Left ventricle myocardium inferior (tissue), 1 donor: ENCODE measurements around the gene ESPL1. TPM values are rescaled to one million over a fixed set of nuclear protein-coding genes. Genes with fewer than 3 reads are reported as not detected.

Experiments used
- DNase-seq: peaks from one replicate; pipeline ENCODE4 v3.0.0-alpha.2; 2020
- H3K27ac ChIP-seq: fragments of 200-600 bp; replicated peaks from 2 replicates; pipeline ENCODE4 v1.8.0; 2021
- H3K27me3 ChIP-seq: fragments of 200-600 bp; 2 replicates; pipeline ENCODE4 v1.8.0; 2021; ENCODE audit warnings: low read depth
- H3K36me3 ChIP-seq: fragments of 200-600 bp; 2 replicates; pipeline ENCODE4 v1.8.0; 2021
- H3K4me1 ChIP-seq: fragments of 200-600 bp; 2 replicates; pipeline ENCODE4 v1.8.0; 2021
- H3K4me3 ChIP-seq: fragments of 200-600 bp; 2 replicates; pipeline ENCODE4 v1.8.0; 2021; ENCODE audit warnings: mild to moderate bottlenecking, moderate library complexity
- H3K9me3 ChIP-seq: fragments of 200-600 bp; replicated peaks from 2 replicates; pipeline ENCODE4 v1.8.0; 2021
- intact Hi-C: fragments of 100-400 bp; cut with micrococcal nuclease; formaldehyde crosslinking; loops from one replicate; pipeline ENCODE4 v1.11.0; 2022
- total RNA-seq: library from RNA; stranded (reverse); fragmentation: NEBNext Ultra II Directional; extraction: Animal tissue kit (Norgen Biotek cat#: 25700); gene quantifications from one replicate; pipeline ENCODE4 v1.2.1, GENCODE V29; 2021
- TF ChIP-seq, protein P1 (sequence below): fragments of 200-600 bp; IDR thresholded peaks from 2 replicates; pipeline ENCODE4 v1.8.0; 2021; ENCODE audit warnings: antibody characterized with exemption, mild to moderate bottlenecking, borderline replicate concordance
- donor health status: DM: no; HTN: yes; CAD: no; lungs with severe emphysema.

Gene ESPL1
- total RNA-seq, 1 donor from 2014 or later, result 0.36 TPM

DNA sequence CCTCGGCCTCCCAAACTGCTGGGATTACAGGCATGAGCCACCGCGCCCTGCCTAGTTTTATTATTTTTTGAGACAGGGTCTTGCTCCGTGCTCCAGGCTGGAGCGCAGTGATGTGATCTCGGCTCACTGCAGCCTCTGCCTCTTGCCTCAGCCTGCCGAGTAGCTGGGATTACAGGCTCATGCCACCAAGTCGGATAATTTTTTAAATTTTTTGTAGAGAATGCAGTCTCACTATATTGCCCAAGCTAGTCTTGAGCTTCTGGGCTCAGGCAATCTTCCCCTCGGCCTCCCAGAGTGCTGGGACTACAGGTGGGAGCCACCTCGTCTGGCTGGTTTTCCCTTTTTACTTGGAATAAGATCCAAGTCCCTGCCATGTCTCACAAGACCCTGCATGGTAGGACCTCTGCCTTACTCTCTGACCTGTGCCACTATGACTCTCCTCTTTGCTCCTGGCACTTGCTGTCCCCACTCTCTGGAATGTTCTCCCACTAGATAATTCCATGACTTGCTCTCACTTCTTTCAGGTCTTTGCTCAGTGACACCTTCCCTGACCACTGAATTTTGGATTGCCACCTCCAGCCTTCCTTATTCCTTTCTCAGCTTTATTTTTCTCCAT is 28.3 kb upstream of the ESPL1 start:
- Histone ChIP-seq H3K27me3 (peaks cover 9% of the 10 kb centered on the region), H3K27ac (no peak overlapping the region), H3K36me3 (no peaks in the 10 kb centered on the region), H3K4me3 (no peak overlapping the region), H3K4me1 (peaks cover 2% of the 10 kb centered on the region), H3K9me3 (no peaks in the 10 kb centered on the region)
- intact Hi-C loops, result no loop called here
- no peak for DNase-seq
- TF ChIP-seq, protein P1, sequence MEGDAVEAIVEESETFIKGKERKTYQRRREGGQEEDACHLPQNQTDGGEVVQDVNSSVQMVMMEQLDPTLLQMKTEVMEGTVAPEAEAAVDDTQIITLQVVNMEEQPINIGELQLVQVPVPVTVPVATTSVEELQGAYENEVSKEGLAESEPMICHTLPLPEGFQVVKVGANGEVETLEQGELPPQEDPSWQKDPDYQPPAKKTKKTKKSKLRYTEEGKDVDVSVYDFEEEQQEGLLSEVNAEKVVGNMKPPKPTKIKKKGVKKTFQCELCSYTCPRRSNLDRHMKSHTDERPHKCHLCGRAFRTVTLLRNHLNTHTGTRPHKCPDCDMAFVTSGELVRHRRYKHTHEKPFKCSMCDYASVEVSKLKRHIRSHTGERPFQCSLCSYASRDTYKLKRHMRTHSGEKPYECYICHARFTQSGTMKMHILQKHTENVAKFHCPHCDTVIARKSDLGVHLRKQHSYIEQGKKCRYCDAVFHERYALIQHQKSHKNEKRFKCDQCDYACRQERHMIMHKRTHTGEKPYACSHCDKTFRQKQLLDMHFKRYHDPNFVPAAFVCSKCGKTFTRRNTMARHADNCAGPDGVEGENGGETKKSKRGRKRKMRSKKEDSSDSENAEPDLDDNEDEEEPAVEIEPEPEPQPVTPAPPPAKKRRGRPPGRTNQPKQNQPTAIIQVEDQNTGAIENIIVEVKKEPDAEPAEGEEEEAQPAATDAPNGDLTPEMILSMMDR, result no peak

DNA sequence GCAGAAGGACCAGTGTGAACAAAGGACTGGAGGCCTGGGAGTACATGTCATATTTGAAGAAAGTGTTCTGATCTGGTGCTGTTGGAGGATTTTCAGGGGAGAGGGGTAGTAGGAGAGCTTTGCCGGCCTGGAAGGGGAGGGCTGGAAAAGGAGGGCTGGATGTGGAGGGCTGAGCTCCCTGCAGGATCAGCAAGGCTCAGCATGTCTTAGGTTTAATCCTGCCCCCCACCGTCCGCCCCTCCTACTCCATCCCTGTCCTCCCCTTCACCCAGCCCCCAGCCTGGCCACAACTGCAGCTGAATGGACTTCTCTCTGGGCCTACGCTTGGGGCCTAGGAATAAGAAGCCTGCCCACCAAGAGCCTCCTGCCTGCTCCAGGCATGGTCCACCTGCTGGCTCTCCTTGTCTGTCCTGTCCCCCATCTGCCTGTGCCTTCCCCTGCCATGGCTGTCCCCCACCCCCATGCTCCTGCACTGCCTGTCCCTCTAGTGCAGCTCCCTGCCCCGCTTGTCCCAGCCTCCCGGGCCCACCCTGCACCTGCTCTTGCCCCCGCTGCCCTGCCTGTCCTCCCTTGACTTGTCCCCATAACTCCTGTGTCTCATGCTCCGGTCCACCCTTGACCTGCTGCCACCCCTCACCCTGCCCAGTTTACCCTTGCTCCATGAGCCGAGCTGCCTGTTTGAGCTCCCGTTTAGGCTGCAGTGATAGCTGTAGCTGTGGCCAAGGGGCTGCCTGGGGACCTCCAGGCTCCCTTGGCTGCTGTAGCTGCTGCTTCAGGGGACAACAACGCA is 26.3 kb upstream of the ESPL1 start:
- no peak overlapping the region for H3K4me3 ChIP-seq
- H3K4me1 ChIP-seq, result no peaks in the 10 kb centered on the region
- TF ChIP-seq, protein P1, result no peak
- H3K27me3 ChIP-seq, result peaks cover 9% of the 10 kb centered on the region
- no peaks in the 10 kb centered on the region for H3K9me3 ChIP-seq
- DNase-seq, result no peak
- intact Hi-C loops, result no loop called here
- no peak overlapping the region for H3K27ac ChIP-seq
- no peaks in the 10 kb centered on the region for H3K36me3 ChIP-seq

DNA sequence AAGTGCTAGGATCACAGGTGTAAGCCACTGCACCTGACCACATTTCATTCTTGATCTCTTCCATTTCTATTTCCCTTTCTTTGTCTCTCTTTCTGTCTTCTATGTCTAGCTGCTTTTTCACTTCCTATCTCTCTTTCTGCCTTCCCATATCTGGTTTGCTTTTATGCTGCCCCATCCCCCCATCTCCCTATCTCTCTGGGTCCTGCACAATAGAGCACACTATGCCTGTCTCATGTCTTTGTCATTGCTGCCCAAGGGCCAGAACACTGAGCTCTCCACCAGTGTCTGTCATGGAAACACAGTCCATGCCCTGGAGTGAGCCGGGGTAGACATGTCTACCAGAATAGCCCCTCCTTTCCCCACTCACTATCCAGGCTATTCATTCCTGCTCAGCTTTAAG is 23.8 kb upstream of the ESPL1 start:
- TF ChIP-seq, protein P1, result no peak
- Histone ChIP-seq H3K4me3 (no peak overlapping the region), H3K36me3 (no peaks in the 10 kb centered on the region)

DNA sequence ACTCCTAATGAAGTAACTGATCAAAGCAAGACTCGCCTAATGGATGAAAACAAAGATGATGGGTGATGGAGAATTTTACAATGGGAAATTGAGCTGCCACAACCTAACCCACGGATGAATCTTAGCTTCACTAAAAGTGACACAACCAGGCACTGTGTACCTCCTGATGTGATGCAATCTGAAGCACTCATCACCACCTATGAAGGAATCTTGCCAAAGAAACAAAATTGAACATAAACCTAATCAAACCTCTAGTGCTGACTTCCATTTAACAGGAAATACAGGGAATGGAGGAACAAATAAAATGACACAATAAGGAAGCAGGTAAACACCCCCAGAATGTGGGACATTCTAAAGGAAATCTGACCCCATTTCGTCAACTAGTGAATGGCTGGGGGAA is 22.8 kb upstream of the ESPL1 start:
- intact Hi-C loops, result no loop called here
- DNase-seq, result no peak
- no peak overlapping the region for H3K27ac ChIP-seq
- H3K36me3 ChIP-seq, result no peaks in the 10 kb centered on the region
- H3K4me3 ChIP-seq, result no peak overlapping the region
- TF ChIP-seq, protein P1, result no peak
- no peaks in the 10 kb centered on the region for H3K9me3 ChIP-seq
- H3K4me1 ChIP-seq, result no peaks in the 10 kb centered on the region
- H3K27me3 ChIP-seq, result peaks cover 9% of the 10 kb centered on the region

More for the DNA sequence above, 23.8 kb upstream of the ESPL1 start:
- Histone ChIP-seq H3K27ac (no peak overlapping the region), H3K4me1 (no peaks in the 10 kb centered on the region), H3K27me3 (peaks cover 9% of the 10 kb centered on the region), H3K9me3 (no peaks in the 10 kb centered on the region)
- intact Hi-C loops, result no loop called here
- no peak for DNase-seq

DNA sequence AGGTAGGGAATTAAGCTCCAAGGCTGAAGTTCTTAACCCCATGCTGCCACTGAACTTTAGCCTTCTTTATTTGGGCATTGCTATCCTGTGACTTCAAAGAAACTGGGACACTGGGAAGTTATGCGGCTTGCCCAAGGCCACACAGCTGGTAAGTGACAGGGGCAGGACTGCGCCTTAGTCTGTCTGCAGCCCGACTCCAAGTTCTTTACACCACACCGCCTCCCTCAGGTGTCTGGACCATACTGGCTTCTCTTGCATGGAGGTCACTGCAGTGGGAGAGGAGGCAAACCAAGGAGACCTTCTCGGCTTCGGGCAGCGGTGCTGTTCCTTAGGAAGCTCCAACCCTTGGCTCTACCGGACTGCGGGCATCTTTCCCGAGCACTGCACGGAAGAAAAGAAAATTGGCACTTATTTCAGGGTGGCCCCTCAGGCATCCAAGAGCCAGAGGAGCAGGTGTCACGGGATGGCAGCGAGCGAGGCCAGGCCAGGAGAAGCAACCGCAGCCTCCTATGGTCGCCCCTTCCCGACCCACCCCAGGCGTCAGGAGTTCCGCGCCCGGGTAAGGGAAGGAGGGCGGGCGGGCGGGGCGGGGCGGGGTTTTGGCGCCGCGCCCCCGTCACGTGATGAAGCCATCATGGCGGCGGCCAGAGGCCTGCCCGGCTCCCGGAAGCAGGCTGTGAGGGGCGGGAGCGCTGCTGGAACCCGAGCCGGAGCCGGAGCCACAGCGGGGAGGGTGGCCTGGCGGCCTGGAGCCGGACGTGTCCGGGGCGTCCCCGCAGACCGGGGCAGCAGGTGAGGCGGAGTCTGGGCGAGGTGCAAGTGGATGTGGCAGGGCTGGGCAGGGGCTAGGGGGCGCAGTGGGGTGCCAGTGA is 16.4 kb upstream of the ESPL1 start:
- Histone ChIP-seq H3K4me1 (peaks cover 36% of the 10 kb centered on the region), H3K27me3 (no peaks in the 10 kb centered on the region), H3K9me3 (no peaks in the 10 kb centered on the region), H3K27ac (peak overlapping the region; percentile 99), H3K4me3 (peak overlapping the region; percentile 98), H3K36me3 (peaks cover 24% of the 10 kb centered on the region)
- TF ChIP-seq, protein P1, result no peak
- DNase-seq, result peak; percentile 79
- intact Hi-C loops, result no loop called here
